Measurements from ENCODE around the gene FAM184A. TPM values are rescaled to one million over a fixed set of nuclear protein-coding genes. Genes with fewer than 3 reads are reported as not detected.

FAM184A gene, protein sequence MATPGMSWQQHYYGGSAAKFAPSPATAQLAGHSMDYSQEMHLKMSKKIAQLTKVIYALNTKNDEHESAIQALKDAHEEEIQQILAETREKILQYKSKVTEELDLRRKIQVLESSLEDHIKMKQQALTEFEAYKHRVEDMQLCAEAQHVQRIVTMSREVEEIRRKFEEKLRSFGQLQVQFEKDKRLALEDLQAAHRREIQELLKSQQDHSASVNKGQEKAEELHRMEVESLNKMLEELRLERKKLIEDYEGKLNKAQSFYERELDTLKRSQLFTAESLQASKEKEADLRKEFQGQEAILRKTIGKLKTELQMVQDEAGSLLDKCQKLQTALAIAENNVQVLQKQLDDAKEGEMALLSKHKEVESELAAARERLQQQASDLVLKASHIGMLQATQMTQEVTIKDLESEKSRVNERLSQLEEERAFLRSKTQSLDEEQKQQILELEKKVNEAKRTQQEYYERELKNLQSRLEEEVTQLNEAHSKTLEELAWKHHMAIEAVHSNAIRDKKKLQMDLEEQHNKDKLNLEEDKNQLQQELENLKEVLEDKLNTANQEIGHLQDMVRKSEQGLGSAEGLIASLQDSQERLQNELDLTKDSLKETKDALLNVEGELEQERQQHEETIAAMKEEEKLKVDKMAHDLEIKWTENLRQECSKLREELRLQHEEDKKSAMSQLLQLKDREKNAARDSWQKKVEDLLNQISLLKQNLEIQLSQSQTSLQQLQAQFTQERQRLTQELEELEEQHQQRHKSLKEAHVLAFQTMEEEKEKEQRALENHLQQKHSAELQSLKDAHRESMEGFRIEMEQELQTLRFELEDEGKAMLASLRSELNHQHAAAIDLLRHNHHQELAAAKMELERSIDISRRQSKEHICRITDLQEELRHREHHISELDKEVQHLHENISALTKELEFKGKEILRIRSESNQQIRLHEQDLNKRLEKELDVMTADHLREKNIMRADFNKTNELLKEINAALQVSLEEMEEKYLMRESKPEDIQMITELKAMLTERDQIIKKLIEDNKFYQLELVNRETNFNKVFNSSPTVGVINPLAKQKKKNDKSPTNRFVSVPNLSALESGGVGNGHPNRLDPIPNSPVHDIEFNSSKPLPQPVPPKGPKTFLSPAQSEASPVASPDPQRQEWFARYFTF
- 10 to 100 TPM in 5 of 6 donors, 1 to 10 TPM in 1; 8.4 to 75.4 (median 39.5) TPM for total RNA-seq

GRCh38 chr6:119078376-119079282 is at the start of gene FAM184A:
FAM184A (minus strand) TSS chr6:119078664; CDS start chr6:119078299, 365 bp downstream.
- peaks cover 0 to 9% (median 5%) of the 10 kb centered on the region in 4 donors for H3K9me3 ChIP-seq
- H3K27ac ChIP-seq = peak within 1 kb of the TSS; percentile 79 to 91 (median 89)
- no peaks in the 10 kb centered on the region for H3K36me3 ChIP-seq
- peak within 1 kb of the TSS; percentile 40 to 84 (median 68) for H3K4me3 ChIP-seq
- peaks cover 0 to 25% (median 9%) of the 10 kb centered on the region in 4 donors for H3K4me1 ChIP-seq
- DNase-seq (peak; percentile 62 to 95), ATAC-seq (ENCODE audit: low FRiP score in 2 of 2) (peak; percentile 68 to 92)
- 0% methylated on average over 15 to 53 of the region's 103 CpGs for WGBS, 2 donors
- no peaks in the 10 kb centered on the region for H3K27me3 ChIP-seq
- TF ChIP-seq, protein P1, sequence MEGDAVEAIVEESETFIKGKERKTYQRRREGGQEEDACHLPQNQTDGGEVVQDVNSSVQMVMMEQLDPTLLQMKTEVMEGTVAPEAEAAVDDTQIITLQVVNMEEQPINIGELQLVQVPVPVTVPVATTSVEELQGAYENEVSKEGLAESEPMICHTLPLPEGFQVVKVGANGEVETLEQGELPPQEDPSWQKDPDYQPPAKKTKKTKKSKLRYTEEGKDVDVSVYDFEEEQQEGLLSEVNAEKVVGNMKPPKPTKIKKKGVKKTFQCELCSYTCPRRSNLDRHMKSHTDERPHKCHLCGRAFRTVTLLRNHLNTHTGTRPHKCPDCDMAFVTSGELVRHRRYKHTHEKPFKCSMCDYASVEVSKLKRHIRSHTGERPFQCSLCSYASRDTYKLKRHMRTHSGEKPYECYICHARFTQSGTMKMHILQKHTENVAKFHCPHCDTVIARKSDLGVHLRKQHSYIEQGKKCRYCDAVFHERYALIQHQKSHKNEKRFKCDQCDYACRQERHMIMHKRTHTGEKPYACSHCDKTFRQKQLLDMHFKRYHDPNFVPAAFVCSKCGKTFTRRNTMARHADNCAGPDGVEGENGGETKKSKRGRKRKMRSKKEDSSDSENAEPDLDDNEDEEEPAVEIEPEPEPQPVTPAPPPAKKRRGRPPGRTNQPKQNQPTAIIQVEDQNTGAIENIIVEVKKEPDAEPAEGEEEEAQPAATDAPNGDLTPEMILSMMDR (IDR thresholded peaks at IDR 0.05) = peak; percentile 43 to 80 (median 51)
- TF ChIP-seq POLR2AphosphoS5 (IDR thresholded peaks at IDR 0.05) (no peak), EP300 (IDR thresholded peaks at IDR 0.05) (no peak), POLR2A (IDR thresholded peaks at IDR 0.05) (peak in 2 of 4 donors; percentile 37 to 62)

DNA sequence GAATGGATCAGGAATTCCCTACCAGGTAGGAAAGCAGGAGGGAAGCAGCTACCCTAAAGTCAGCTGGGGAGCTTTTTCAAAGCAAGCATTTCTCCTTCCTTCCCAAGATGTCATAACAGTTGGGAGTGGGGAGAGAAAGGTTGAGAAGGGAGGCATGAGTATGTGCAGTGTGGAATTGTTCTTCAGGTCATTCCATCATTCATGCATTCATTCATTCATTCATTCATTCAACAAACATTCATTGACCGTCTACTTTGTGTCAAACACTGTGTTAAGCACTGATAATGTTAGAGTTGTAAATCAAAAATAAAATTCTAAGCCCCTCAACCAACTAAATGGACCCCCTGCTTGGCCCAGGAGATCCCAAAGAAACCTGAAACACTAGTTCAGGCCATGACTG is 49.2 kb upstream of the FAM184A start:
- Histone ChIP-seq H3K4me3 (no peak overlapping the region), H3K4me1 (peaks cover 5 to 15% (median 11%) of the 10 kb centered on the region in 4 donors), H3K27ac (no peak overlapping the region), H3K27me3 (no peaks in the 10 kb centered on the region), H3K9me3 (no peaks in the 10 kb centered on the region), H3K36me3 (no peaks in the 10 kb centered on the region)
- ATAC-seq (ENCODE audit: low FRiP score in 2 of 2) (no peak), DNase-seq (no peak)
- 94 to 100% methylated on average over 1 of the region's 1 CpG for WGBS, 2 donors
- TF ChIP-seq POLR2A (IDR thresholded peaks at IDR 0.05) (no peak), EP300 (IDR thresholded peaks at IDR 0.05) (no peak), POLR2AphosphoS5 (IDR thresholded peaks at IDR 0.05) (no peak)
- TF ChIP-seq, protein P1 (IDR thresholded peaks at IDR 0.05) = no peak

DNA sequence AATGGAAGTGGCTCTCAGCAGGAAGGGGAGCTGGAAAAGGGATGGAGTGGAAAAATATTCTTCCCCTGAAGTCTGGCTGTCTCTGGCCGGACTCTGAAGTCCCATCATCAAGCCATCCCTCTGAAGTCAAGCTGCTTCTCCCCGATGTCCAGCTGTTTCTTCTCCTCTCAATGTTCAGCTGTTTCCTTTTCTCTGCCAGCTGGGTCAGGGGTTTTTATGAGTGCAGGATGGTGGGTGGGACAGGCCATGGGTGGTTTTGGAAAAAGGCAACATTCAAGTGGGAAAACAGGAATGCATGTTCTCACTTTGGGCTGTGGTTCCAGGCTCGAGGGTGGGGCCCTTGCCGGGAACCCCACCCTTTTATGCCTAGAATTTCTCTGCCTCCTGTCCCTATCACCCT is 48.4 kb upstream of the FAM184A start:
- no peaks in the 10 kb centered on the region for H3K36me3 ChIP-seq
- H3K27ac ChIP-seq = no peak overlapping the region
- WGBS, 2 donors = 57 to 64% methylated on average over 4 of the region's 4 CpGs
- no peak for DNase-seq
- TF ChIP-seq, protein P1 (IDR thresholded peaks at IDR 0.05) = no peak
- no peak for ATAC-seq (ENCODE audit: low FRiP score in 2 of 2)
- H3K4me3 ChIP-seq = no peak overlapping the region
- H3K27me3 ChIP-seq = no peaks in the 10 kb centered on the region
- H3K9me3 ChIP-seq = no peaks in the 10 kb centered on the region
- H3K4me1 ChIP-seq = peaks cover 5 to 15% (median 7%) of the 10 kb centered on the region in 4 donors

DNA sequence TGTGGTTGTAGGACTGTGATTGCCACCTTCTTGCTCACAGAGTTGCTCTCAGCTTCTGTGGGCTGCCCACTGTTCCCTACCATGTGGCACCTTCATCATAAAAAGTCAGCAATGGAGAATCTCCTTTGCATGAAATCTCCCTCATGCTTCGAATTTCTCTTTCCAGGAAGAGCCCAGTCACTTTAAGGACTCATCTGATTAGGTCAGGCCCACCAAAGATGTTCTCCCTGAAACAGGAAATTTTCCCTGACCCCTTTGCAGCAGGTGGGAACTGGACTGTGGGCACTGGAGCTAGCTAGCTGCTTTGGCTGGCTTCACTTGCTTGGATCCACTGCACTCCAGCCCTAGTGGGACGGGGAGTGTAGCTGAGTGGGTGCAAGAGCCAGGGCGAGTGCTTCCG is 47.7 kb upstream of the FAM184A start:
- WGBS, 2 donors = 95 to 97% methylated on average over 3 to 4 of the region's 4 CpGs
- no peak overlapping the region for H3K27ac ChIP-seq
- DNase-seq = no peak

More for the DNA sequence above, 47.7 kb upstream of the FAM184A start:
- H3K4me3 ChIP-seq = no peak overlapping the region
- no peaks in the 10 kb centered on the region for H3K27me3 ChIP-seq
- ATAC-seq (ENCODE audit: low FRiP score in 2 of 2) = no peak
- H3K36me3 ChIP-seq = no peaks in the 10 kb centered on the region
- peaks cover 5 to 15% (median 7%) of the 10 kb centered on the region in 4 donors for H3K4me1 ChIP-seq
- H3K9me3 ChIP-seq = no peaks in the 10 kb centered on the region
- TF ChIP-seq, protein P1 (IDR thresholded peaks at IDR 0.05) = no peak
- TF ChIP-seq POLR2A (IDR thresholded peaks at IDR 0.05) = no peak
- no peak for TF ChIP-seq POLR2AphosphoS5 (IDR thresholded peaks at IDR 0.05)
- TF ChIP-seq EP300 (IDR thresholded peaks at IDR 0.05) = no peak
